Heart left ventricle (tissue), 16 donors: Measurements from ENCODE around the gene GABBR2. TPM values are rescaled to one million over a fixed set of nuclear protein-coding genes. Genes with fewer than 3 reads are reported as not detected.

ENCODE experiments used
- ATAC-seq, 4 donors: fragments of 200-7000 bp; cut with Tn5 transposase; one replicate each; pipeline ENCODE4 v1.9.1; 2020 to 2022; ENCODE audit warnings: moderate library complexity in 4 of 4, mild to moderate bottlenecking in 3 of 4, moderate number of reproducible peaks in 1 of 4
- DNase-seq, 5 donors: peaks; one replicate each; pipeline ENCODE4 v3.0.0-alpha.2; 2020
- H3K27ac ChIP-seq, 12 donors: fragments of 200-600 bp; sonication (generic) in 4 of 12; one replicate each; pipeline versions ENCODE4 v1.5.0 to v1.8.0; 2016 to 2022; ENCODE audit warnings: mild to moderate bottlenecking in 2 of 12
- H3K27me3 ChIP-seq, 9 donors: fragments of 200-600 bp; sonication (generic) in 2 of 9; one replicate each; pipeline versions ENCODE4 v1.5.1 to v1.8.0; 2016 to 2022; ENCODE audit warnings: mild to moderate bottlenecking in 3 of 9
- H3K36me3 ChIP-seq, 9 donors: fragments of 200-600 bp; sonication (generic) in 2 of 9; one replicate each; pipeline versions ENCODE4 v1.5.0 to v1.8.0; 2018 to 2022; ENCODE audit warnings: mild to moderate bottlenecking in 2 of 9
- H3K4me1 ChIP-seq, 12 donors: fragments of 200-600 bp; sonication (generic) in 4 of 12; one replicate each; pipeline versions ENCODE4 v1.5.0 to v1.8.0; 2016 to 2022; ENCODE audit warnings: mild to moderate bottlenecking in 3 of 12
- H3K4me3 ChIP-seq, 12 donors: fragments of 200-600 bp; sonication (generic) in 4 of 12; one replicate each; pipeline versions ENCODE4 v1.5.0 to v1.8.0; 2017 to 2022; ENCODE audit warnings: mild to moderate bottlenecking in 9 of 12, moderate library complexity in 4 of 12
- H3K9me3 ChIP-seq, 12 donors: fragments of 200-600 bp; sonication (generic) in 4 of 12; one replicate each; pipeline versions ENCODE4 v1.5.0 to v1.8.0; 2016 to 2022; ENCODE audit warnings: mild to moderate bottlenecking in 1 of 12
- CTCF ChIP-seq, 12 donors: fragments of 200-600 bp; sonication (generic) in 4 of 12; IDR thresholded peaks; one replicate each; pipeline versions ENCODE4 v1.5.0 to v1.8.0; 2018 to 2022; ENCODE audit warnings: antibody characterized with exemption in 12 of 12, mild to moderate bottlenecking in 5 of 12
- POLR2A ChIP-seq, 2 donors: fragments of 450-650 bp; IDR thresholded peaks; one replicate each; pipeline ENCODE4 v1.6.1; 2017; ENCODE audit warnings: antibody characterized with exemption in 2 of 2, mild to moderate bottlenecking in 2 of 2, moderate library complexity in 2 of 2
- WGBS, 4 donors: extraction: QIAGEN DNeasy Blood & Tissue Kit in 2 of 4; methylation state at CpG; one replicate each; pipeline versions ENCODE4 v1.1.5 to v1.1.7; 2013 to 2018; 5-methylcytosine and 5-hydroxymethylcytosine counted together
- intact Hi-C, 10 donors: fragments of 100-400 bp; cut with DNase I; formaldehyde crosslinking; loops; one replicate each; pipeline versions ENCODE4 v1.11.1 to v1.14.2; 2022
- polyA plus RNA-seq, 2 donors: library from polyadenylated mRNA; stranded (reverse); fragments of 200-250 nt; gene quantifications; one replicate each; pipeline ENCODE4 v1.2.3, GENCODE V29; 2013
- total RNA-seq, 9 donors: library from RNA; depleted of rRNA in 2 of 9; stranded (reverse); fragments of >200 nt in 2 of 9; fragmentation: NEBNext Ultra II Directional in 3 of 9; extraction: Animal tissue kit (Norgen Biotek cat#: 25700) in 3 of 9; gene quantifications; one replicate each; pipeline versions ENCODE4 v1.1.0 to v1.2.4, GENCODE V29; 2016 to 2023
- donor health status: ischemic (EF 13 %, LVEDD 7.1; RV severe dilation, severe dysfunction).
- donor health status: healthy with polysubstance abuse.
- donor health status: DM: no; HTN: yes; CAD: no.
- donor health status: DM: no; HTN: no; CAD: no.
- donor health status: ischemic (EF 25% LVEDD 6.9; RV normal size, moderate dysfunction).
- donor health status: ischemic (EF 25% LVEDD 5.7; RV mildly dilated, moderate dysfunction).
- donor health status: healthy.
- donor health status: DM: yes; HTN: yes; CAD: no.
- donor health status: ischemic (EF 35%, LVEDD 5.7; RV mildly dilated, moderate dysfunction).
- donor health status: nonischemic (EF 11% LVEDD 7.7; RV severe dilation, severe dysfunction).
- donor health status: DM: yes; HTN: yes; CAD: no.
- donor health status: PGD.
- donor health status: ischemic (EF 29% LVEDD 5.4; RV normal size, mild dysfunction).
- donor health status: nonischemic (EF 23%, LVEDD 6.1; RV moderate dilation, normal function).

Gene GABBR2
- total and polyA plus RNA-seq, 11 donors = 0.11 to 3.4 (median 0.58) TPM

- Histone ChIP-seq H3K4me1 (peaks cover 0 to 55% (median 15%) of the 10 kb centered on the region in 12 donors), H3K27ac (peak overlapping the region in 11 of 12 donors; percentile 11 to 98 (median 94)), H3K27me3 (no peaks in the 10 kb centered on the region), H3K9me3 (no peaks in the 10 kb centered on the region), H3K36me3 (peaks cover 0 to 7% (median 0%) of the 10 kb centered on the region in 9 donors), H3K4me3 (peak overlapping the region; percentile 58 to 97 (median 76))
- DNase-seq (peak in 1 of 5 donors; percentile 27), ATAC-seq (peak in 3 of 4 donors; percentile 10 to 16 (median 16))
- no peak for TF ChIP-seq CTCF (IDR thresholded peaks at IDR 0.05)
- TF ChIP-seq POLR2A (IDR thresholded peaks at IDR 0.05) = no peak
- WGBS, 4 donors = 1 to 2% (median 1%) methylated on average over 22 to 36 of the region's 36 CpGs
- intact Hi-C loops = loop anchor here in 6 of 10 donors (2.0 to 10.0 kb wide), 5 partner anchors 178 to 550 kb away; partner anchors contain the start of genes ANP32B (in 3 of the 6), TRMO (in 2 of the 6) and NANS (in 1 of the 6)
Observed at GRCh38 chr9:98255061-98255577, 453.6 kb downstream of the GABBR2 start.

- ATAC-seq (no peak), DNase-seq (no peak)
- Histone ChIP-seq H3K9me3 (no peaks in the 10 kb centered on the region), H3K27me3 (no peaks in the 10 kb centered on the region), H3K27ac (peak overlapping the region in 5 of 12 donors; percentile 89 to 98 (median 94)), H3K4me3 (peak overlapping the region in 11 of 12 donors; percentile 58 to 97 (median 78)), H3K4me1 (peaks cover 0 to 61% (median 16%) of the 10 kb centered on the region in 12 donors), H3K36me3 (peaks cover 0 to 7% (median 0%) of the 10 kb centered on the region in 9 donors)
- no peak for TF ChIP-seq CTCF (IDR thresholded peaks at IDR 0.05)
- no peak for TF ChIP-seq POLR2A (IDR thresholded peaks at IDR 0.05)
- WGBS, 4 donors = 55 to 68% (median 59%) methylated on average over 5 of the region's 5 CpGs
- intact Hi-C loops = loop anchor here in 6 of 10 donors (2.0 to 10.0 kb wide), 5 partner anchors 177 to 550 kb away; partner anchors contain the start of genes ANP32B (in 3 of the 6), TRMO (in 2 of the 6) and NANS (in 1 of the 6)
Observed at GRCh38 chr9:98254228-98255060, 454.3 kb downstream of the GABBR2 start.

GRCh38 chr9:98253565-98253964 lies 455.2 kb downstream of the GABBR2 start:
- TF ChIP-seq CTCF (IDR thresholded peaks at IDR 0.05) = no peak
- no peak for TF ChIP-seq POLR2A (IDR thresholded peaks at IDR 0.05)
- ATAC-seq (no peak), DNase-seq (no peak)
- H3K4me3 ChIP-seq = peak overlapping the region in 1 of 12 donors; percentile 97
- H3K9me3 ChIP-seq = no peaks in the 10 kb centered on the region
- H3K27ac ChIP-seq = no peak overlapping the region
- H3K36me3 ChIP-seq = peaks cover 0 to 7% (median 0%) of the 10 kb centered on the region in 9 donors
- intact Hi-C loops = loop anchor here in 1 of 10 donors (10.0 kb wide), 1 partner anchor 549 kb away; no protein-coding TSS in a partner anchor
- 82 to 87% (median 84%) methylated on average over 3 of the region's 3 CpGs for WGBS, 4 donors
- no peaks in the 10 kb centered on the region for H3K27me3 ChIP-seq
- H3K4me1 ChIP-seq = peaks cover 0 to 70% (median 17%) of the 10 kb centered on the region in 12 donors

- DNase-seq (peak in 1 of 5 donors; percentile 34), ATAC-seq (no peak)
- peak overlapping the region in 2 of 12 donors; percentile 5 to 94 for H3K27ac ChIP-seq
- H3K27me3 ChIP-seq = no peaks in the 10 kb centered on the region
- no peaks in the 10 kb centered on the region for H3K9me3 ChIP-seq
- WGBS, 4 donors = 87 to 95% (median 90%) methylated on average over 7 to 9 of the region's 9 CpGs
- H3K4me1 ChIP-seq = peaks cover 0 to 78% (median 19%) of the 10 kb centered on the region in 12 donors
- TF ChIP-seq POLR2A (IDR thresholded peaks at IDR 0.05) = no peak
- TF ChIP-seq CTCF (IDR thresholded peaks at IDR 0.05) = no peak
- H3K36me3 ChIP-seq = peaks cover 0 to 7% (median 0%) of the 10 kb centered on the region in 9 donors
- intact Hi-C loops = loop anchor here in 1 of 10 donors (10.0 kb wide), 1 partner anchor 547 kb away; no protein-coding TSS in a partner anchor
- H3K4me3 ChIP-seq = no peak overlapping the region
Observed at GRCh38 chr9:98251551-98251950, 457.2 kb downstream of the GABBR2 start.
